Measurements from ENCODE around the gene SSH2.

DNA sequence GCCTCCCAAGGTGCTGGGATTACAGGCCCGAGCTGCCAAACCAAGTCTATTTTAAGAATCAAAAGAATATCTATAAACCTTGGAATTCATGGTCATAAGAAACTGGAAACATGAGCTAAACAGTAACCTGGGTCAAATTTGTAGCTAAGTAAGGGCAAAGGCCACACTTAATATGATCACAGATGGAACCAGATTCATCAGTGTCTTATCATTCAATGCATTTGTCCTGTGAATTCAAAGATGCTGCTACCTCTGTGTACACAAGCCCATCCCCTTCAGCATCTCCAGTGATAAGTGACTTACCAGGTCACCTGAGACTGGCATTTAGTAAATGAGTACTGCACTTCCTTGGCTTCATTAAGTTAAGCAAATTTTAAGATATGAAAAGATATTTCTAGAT, 108.1 kb downstream of the SSH2 start:
- TF ChIP-seq, protein P1, sequence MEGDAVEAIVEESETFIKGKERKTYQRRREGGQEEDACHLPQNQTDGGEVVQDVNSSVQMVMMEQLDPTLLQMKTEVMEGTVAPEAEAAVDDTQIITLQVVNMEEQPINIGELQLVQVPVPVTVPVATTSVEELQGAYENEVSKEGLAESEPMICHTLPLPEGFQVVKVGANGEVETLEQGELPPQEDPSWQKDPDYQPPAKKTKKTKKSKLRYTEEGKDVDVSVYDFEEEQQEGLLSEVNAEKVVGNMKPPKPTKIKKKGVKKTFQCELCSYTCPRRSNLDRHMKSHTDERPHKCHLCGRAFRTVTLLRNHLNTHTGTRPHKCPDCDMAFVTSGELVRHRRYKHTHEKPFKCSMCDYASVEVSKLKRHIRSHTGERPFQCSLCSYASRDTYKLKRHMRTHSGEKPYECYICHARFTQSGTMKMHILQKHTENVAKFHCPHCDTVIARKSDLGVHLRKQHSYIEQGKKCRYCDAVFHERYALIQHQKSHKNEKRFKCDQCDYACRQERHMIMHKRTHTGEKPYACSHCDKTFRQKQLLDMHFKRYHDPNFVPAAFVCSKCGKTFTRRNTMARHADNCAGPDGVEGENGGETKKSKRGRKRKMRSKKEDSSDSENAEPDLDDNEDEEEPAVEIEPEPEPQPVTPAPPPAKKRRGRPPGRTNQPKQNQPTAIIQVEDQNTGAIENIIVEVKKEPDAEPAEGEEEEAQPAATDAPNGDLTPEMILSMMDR (IDR thresholded peaks at IDR 0.05; ENCODE audit: low read depth, low read length, missing input control): no peak
- TF ChIP-seq TAF1 (conservative IDR thresholded peaks at IDR 0.05) (no peak), SP1 (IDR thresholded peaks at IDR 0.05) (no peak), RXRA (IDR thresholded peaks at IDR 0.05) (no peak), EGR1 (IDR thresholded peaks at IDR 0.05; ENCODE audit: low read depth in 2 of 2) (no peak), GABPA (IDR thresholded peaks at IDR 0.05 in 1 of 2, conservative IDR thresholded peaks at IDR 0.05 in 1 of 2) (no peak), NR2F2 (IDR thresholded peaks at IDR 0.05) (no peak)
- TF ChIP-seq, protein P2, sequence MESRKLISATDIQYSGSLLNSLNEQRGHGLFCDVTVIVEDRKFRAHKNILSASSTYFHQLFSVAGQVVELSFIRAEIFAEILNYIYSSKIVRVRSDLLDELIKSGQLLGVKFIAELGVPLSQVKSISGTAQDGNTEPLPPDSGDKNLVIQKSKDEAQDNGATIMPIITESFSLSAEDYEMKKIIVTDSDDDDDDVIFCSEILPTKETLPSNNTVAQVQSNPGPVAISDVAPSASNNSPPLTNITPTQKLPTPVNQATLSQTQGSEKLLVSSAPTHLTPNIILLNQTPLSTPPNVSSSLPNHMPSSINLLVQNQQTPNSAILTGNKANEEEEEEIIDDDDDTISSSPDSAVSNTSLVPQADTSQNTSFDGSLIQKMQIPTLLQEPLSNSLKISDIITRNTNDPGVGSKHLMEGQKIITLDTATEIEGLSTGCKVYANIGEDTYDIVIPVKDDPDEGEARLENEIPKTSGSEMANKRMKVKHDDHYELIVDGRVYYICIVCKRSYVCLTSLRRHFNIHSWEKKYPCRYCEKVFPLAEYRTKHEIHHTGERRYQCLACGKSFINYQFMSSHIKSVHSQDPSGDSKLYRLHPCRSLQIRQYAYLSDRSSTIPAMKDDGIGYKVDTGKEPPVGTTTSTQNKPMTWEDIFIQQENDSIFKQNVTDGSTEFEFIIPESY (IDR thresholded peaks at IDR 0.05): no peak
- TF ChIP-seq, protein P3, sequence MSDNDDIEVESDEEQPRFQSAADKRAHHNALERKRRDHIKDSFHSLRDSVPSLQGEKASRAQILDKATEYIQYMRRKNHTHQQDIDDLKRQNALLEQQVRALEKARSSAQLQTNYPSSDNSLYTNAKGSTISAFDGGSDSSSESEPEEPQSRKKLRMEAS (IDR thresholded peaks at IDR 0.05): no peak
